DND-41 (cell line): Measurements from ENCODE around the gene SLC22A1.

ENCODE experiments used
- EZH2 ChIP-seq: IDR thresholded peaks from 3 replicates; pipeline ENCODE4 v1.6.1; 2012; ENCODE audit warnings: borderline replicate concordance, low read depth, mild to moderate bottlenecking, moderate library complexity, low read length, inconsistent platforms; ENCODE audit not compliant: severe bottlenecking
- TF ChIP-seq, protein P1 (sequence below): IDR thresholded peaks from 2 replicates; pipeline ENCODE4 v1.5.1; 2012; ENCODE audit warnings: borderline replicate concordance, low read length, moderate library complexity, mild to moderate bottlenecking; ENCODE audit not compliant: poor library complexity, severe bottlenecking; ENCODE audit errors: extremely low read depth

DNA sequence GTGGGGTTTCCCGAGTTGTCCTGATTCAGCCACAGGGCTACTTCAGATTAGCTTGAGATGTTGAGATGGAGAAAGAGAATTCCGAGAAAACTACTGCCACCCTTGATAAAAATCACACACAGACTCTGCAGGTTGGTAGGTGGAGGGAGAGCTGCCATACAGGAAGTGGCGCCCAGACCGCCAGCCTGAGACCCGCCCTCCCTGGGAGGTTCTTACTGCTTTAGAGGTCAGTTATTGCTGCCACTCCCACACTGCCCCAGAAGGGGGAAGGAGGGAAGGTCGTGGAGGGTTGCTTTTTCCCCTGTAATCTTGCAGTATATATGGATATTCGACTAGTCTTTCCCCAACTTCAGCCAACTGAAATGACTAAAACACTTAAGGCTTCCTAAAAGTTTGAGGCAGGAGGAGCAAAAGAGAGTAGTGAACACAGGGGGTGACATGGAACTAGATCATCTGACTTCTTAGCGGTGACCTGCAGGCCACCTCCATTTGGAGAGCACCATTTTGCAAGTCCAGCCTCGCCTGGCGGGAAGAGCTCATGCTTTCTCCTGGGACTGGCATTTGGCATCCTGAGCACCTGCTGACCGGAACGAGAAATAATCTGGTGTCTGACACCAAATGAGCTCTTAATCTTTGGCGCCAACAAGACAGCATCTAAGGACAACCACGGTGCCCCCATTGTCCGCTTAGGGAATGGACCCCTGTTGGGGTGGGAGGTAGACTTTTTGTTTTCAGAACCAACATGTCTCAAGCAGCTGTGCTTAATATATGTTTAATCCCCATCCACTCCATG is 35.7 kb upstream of the SLC22A1 start:
- TF ChIP-seq, protein P1, sequence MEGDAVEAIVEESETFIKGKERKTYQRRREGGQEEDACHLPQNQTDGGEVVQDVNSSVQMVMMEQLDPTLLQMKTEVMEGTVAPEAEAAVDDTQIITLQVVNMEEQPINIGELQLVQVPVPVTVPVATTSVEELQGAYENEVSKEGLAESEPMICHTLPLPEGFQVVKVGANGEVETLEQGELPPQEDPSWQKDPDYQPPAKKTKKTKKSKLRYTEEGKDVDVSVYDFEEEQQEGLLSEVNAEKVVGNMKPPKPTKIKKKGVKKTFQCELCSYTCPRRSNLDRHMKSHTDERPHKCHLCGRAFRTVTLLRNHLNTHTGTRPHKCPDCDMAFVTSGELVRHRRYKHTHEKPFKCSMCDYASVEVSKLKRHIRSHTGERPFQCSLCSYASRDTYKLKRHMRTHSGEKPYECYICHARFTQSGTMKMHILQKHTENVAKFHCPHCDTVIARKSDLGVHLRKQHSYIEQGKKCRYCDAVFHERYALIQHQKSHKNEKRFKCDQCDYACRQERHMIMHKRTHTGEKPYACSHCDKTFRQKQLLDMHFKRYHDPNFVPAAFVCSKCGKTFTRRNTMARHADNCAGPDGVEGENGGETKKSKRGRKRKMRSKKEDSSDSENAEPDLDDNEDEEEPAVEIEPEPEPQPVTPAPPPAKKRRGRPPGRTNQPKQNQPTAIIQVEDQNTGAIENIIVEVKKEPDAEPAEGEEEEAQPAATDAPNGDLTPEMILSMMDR = no peak
- no peak for TF ChIP-seq EZH2
